Activated T-helper 1 cell treated with anti-CD3 and anti-CD28 coated beads, Interleukin-12 subunit alpha, Interleukin-12 subunit beta, Interleukin-2, Interleukin-4 antibody, amounts not matched to agents 30 ng/mL and 10 ng/mL and 1 ng/mL, durations not matched to agents 14 hours and 24 hours and 36 hours (primary cell): Measurements from ENCODE around the gene AAR2. TPM values are rescaled to one million over a fixed set of nuclear protein-coding genes. Genes with fewer than 3 reads are reported as not detected.

Experiments used
- DNase-seq: peaks from one replicate; pipeline ENCODE4 v3.0.0; 2021; ENCODE audit warnings: low spot score
- H3K27ac Mint-ChIP-seq: one replicate; pipeline ENCODE4 v1.8.0; 2021; ENCODE audit warnings: mild to moderate bottlenecking, mixed read lengths
- H3K27me3 Mint-ChIP-seq: one replicate; pipeline ENCODE4 v1.8.0; 2022; ENCODE audit warnings: mild to moderate bottlenecking, moderate library complexity, mixed read lengths; ENCODE audit not compliant: insufficient read depth
- H3K36me3 Mint-ChIP-seq: one replicate; pipeline ENCODE4 v1.8.0; 2021; ENCODE audit warnings: low read depth, mixed read lengths
- H3K4me1 Mint-ChIP-seq: one replicate; pipeline ENCODE4 v1.8.0; 2021; ENCODE audit warnings: low read depth, mixed read lengths
- H3K4me3 Mint-ChIP-seq: one replicate; pipeline ENCODE4 v1.8.0; 2021; ENCODE audit warnings: mild to moderate bottlenecking, moderate library complexity, mixed read lengths
- H3K9me3 Mint-ChIP-seq: one replicate; pipeline ENCODE4 v1.8.0; 2021; ENCODE audit warnings: mixed read lengths
- intact Hi-C: fragments of 100-400 bp; cut with micrococcal nuclease; formaldehyde crosslinking; loops from one replicate; pipeline ENCODE4 v1.15.1; 2024
- total RNA-seq: library from RNA; stranded (reverse); gene quantifications from 2 replicates; pipeline ENCODE4 v1.2.3, GENCODE V29; 2022

AAR2 gene
- total RNA-seq, 1 donor from 2014 or later, result 36.7 TPM

- Mint-ChIP-seq H3K27me3 (peaks cover 2% of the 10 kb centered on the region), H3K36me3 (no peaks in the 10 kb centered on the region), H3K27ac (no peak overlapping the region), H3K4me1 (no peaks in the 10 kb centered on the region), H3K9me3 (no peaks in the 10 kb centered on the region), H3K4me3 (no peak overlapping the region)
- no peak for DNase-seq
- intact Hi-C loops, result no loop called here
These were observed 33.2 kb downstream of the AAR2 start for GRCh38 chr20:36269507-36269906.

DNA sequence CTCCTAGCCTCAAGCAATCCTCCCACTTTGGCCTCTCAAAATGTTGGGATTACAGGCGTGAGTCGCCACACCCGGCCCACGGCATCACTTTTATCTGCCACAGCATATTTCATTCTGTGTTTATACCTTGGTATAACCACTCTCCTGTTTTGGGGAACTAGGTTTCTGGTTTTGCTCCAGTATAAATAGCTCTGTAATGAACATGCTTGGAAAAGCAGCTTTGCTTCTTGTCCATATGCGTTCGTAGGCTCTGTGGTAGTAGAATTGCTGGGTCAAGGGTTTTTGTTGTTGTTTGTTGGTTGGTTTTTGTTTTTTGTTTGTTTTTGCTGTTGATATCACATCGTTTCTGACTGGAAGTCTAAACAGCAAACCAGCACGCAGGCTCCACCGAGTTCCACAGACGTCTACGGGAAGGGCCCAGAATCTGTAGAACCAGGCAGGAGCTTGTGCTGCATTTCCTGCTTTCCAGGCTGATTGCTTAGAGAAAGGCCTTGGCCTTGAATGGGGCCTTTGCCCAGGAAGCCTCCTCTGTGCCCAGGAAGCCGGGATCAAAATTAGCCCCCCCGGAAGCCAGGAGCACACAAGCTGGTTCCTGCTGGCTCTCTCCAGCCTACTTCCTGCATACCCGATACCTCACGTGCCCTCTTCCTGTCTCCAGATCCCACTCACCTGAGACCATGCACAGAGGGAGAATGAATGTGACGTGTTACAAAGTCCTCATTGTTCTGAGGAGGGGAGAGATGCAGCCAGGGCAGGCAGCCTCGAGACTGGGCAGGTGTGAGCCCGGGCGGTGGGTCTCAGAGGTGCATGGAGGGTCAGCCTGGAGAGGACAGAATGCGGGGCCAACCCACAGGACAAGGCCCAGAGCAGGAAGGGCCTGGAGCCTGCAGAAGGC lies 34.7 kb downstream of the AAR2 start:
- Mint-ChIP-seq H3K27me3 (peaks cover 5% of the 10 kb centered on the region), H3K4me1 (no peaks in the 10 kb centered on the region), H3K27ac (no peak overlapping the region), H3K4me3 (no peak overlapping the region), H3K9me3 (no peaks in the 10 kb centered on the region), H3K36me3 (no peaks in the 10 kb centered on the region)
- DNase-seq, result no peak
- intact Hi-C loops, result no loop called here

DNA sequence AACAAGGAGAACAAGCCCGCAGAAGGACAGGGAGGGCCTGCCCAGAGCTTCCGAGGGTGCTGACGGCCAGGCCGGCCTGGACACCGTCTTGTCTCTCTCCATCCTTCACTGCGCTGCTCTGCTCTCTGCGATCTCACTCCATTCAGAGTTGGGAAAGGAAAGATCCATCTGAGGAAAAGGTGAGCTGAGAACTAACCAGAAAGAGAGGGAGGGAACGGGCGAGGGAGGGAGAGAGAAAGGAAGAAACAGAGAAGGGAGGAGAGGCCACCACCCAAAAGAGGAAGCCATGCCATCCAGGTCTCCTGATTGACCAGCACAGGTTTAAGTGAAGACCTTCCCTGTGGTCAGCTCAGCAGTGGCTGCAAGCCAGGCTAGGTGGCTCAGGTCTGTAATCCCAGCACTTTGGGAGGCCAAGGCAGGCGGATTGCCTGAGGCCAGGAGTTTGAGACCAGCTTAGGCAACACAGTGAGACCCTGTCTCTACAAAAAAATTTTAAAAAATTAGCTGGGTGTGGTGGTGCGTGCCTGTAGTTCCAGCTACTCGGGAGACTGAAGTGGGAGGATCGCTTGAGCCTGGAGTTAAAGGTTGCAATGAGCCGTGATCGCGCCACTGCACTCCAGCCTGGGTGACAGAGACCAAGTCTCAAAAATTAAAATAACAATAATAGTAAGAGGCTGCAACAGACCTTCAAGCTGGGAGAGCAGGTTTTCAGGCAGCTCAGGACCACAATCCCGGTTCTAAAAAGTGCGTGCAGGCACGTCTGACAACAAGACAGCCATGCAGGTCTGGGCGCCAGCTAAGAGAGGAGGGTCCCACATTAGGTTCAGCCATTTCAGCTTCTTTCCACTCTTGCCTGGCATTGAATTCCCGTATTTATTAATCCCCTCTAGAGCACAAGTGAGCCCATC lies 35.6 kb downstream of the AAR2 start:
- H3K4me3 Mint-ChIP-seq, result no peak overlapping the region
- no peaks in the 10 kb centered on the region for H3K9me3 Mint-ChIP-seq
- no peak overlapping the region for H3K27ac Mint-ChIP-seq
- peaks cover 6% of the 10 kb centered on the region for H3K27me3 Mint-ChIP-seq
- DNase-seq, result no peak
- no peaks in the 10 kb centered on the region for H3K36me3 Mint-ChIP-seq
- intact Hi-C loops, result no loop called here
- H3K4me1 Mint-ChIP-seq, result no peaks in the 10 kb centered on the region

DNA sequence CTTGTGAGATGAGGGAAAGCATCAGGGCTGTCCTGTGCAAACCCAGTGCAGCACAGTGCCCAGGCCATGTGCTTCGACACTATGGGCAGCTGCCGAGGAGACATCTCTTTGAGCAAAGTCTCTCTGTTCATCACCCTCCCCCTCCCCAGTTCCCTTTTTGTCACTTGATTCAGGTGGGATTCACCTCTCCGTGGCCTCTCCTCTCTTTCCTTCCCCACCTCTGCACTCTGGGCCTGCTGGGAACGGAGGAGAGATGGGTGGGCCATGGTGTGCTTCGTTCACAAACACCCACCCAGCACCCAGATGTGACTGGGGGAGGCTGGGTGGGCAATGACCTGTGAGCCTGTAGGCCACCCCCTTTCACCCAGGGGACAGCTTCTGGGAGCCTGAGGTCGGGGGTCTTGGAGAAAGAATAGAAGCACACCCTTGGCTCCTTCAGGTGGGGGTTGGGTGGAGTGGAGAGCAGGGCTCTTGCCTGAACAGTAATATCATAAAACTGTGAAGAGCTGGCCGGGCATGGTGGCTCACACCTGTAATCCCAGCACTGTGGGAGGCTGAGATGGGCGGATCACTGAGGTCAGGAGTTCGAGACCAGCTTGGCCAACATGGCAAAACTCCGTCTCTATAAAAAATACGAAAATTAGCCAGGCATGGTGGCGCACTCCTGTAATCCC lies 36.4 kb downstream of the AAR2 start:
- intact Hi-C loops, result loop anchor here (1.0 kb wide), 1 partner anchor 167 kb away; no protein-coding TSS in a partner anchor
- H3K4me3 Mint-ChIP-seq, result no peak overlapping the region
- DNase-seq, result no peak
- no peaks in the 10 kb centered on the region for H3K9me3 Mint-ChIP-seq
- no peak overlapping the region for H3K27ac Mint-ChIP-seq
- no peaks in the 10 kb centered on the region for H3K4me1 Mint-ChIP-seq
- peaks cover 9% of the 10 kb centered on the region for H3K27me3 Mint-ChIP-seq
- no peaks in the 10 kb centered on the region for H3K36me3 Mint-ChIP-seq

DNA sequence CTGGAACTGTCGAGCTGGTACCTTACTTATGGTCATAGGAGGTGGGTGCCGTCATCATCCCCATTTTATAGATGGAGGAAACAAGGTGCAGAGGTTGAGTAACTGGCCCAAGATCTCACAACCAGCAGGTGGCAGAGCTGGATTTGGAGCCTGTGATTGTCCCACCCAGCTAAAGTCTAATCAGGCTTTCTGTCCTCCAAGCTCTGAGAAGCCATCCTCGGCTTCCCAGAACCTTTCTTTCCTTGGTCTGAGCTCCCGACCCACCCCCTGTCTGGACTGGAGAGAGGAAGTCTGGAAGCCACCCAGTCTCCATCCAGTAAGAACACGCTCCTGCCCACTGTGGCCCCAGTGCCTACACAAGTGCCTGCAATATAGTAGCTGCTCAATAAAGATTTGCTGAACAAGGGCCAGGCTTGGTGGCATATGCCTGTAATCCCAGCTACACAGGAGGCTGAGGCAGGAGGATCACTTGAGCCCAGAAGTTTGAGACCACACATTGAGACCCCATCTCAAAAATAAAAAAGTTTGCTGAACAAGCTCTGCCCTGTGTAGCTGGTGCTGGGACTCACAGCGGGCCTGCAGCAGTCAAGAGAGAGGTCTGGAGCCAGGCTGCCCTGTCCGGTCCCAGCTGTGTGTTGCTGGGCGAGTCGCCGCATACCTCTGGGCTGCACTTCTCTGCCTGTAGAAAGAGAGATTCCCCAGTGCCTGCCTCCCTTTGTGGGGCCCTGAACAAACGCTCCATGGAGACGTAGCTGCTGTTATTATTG lies 37.3 kb downstream of the AAR2 start:
- H3K27ac Mint-ChIP-seq, result no peak overlapping the region
- no peak overlapping the region for H3K4me3 Mint-ChIP-seq
- DNase-seq, result no peak
- intact Hi-C loops, result loop anchor here (1.0 kb wide), 1 partner anchor 166 kb away; no protein-coding TSS in a partner anchor
- H3K27me3 Mint-ChIP-seq, result peaks cover 9% of the 10 kb centered on the region
- no peaks in the 10 kb centered on the region for H3K4me1 Mint-ChIP-seq
- H3K36me3 Mint-ChIP-seq, result no peaks in the 10 kb centered on the region
- no peaks in the 10 kb centered on the region for H3K9me3 Mint-ChIP-seq

GRCh38 chr20:36274181-36274841 lies 38.0 kb downstream of the AAR2 start:
- intact Hi-C loops, result no loop called here
- no peaks in the 10 kb centered on the region for H3K4me1 Mint-ChIP-seq

DNA sequence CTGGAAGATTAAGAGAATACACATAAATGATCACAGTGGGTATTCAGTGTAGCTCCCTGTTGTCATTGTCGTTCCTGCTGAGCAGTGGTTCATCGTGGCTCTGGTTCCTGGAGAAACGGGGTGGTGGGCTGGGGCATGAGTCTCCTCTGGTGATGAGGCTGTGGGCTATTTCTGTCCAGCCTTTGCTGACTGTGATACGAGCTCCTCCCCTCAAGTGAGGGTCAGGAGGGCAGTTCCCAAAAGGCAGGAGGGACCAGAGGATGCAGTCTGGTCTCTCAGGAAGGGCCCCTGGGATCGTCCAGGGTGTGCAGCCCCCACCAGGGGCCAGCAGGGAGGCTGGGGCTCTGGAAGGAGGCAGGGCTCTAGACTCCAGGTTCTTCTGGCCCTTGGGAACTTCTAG lies 38.7 kb downstream of the AAR2 start:
- intact Hi-C loops, result no loop called here

More at GRCh38 chr20:36274181-36274841, 38.0 kb downstream of the AAR2 start:
- no peak overlapping the region for H3K27ac Mint-ChIP-seq
- no peak for DNase-seq
- no peak overlapping the region for H3K4me3 Mint-ChIP-seq
- peaks cover 9% of the 10 kb centered on the region for H3K27me3 Mint-ChIP-seq
- no peaks in the 10 kb centered on the region for H3K9me3 Mint-ChIP-seq
- no peaks in the 10 kb centered on the region for H3K36me3 Mint-ChIP-seq

GRCh38 chr20:36275441-36276189 lies 39.3 kb downstream of the AAR2 start:
- no peaks in the 10 kb centered on the region for H3K9me3 Mint-ChIP-seq
- H3K4me1 Mint-ChIP-seq, result no peaks in the 10 kb centered on the region
- H3K27ac Mint-ChIP-seq, result no peak overlapping the region
- H3K27me3 Mint-ChIP-seq, result peaks cover 9% of the 10 kb centered on the region
- intact Hi-C loops, result no loop called here
- no peaks in the 10 kb centered on the region for H3K36me3 Mint-ChIP-seq
- no peak overlapping the region for H3K4me3 Mint-ChIP-seq
- DNase-seq, result no peak

More for the DNA sequence above, 38.7 kb downstream of the AAR2 start:
- no peak overlapping the region for H3K4me3 Mint-ChIP-seq
- H3K4me1 Mint-ChIP-seq, result no peaks in the 10 kb centered on the region
- peaks cover 9% of the 10 kb centered on the region for H3K27me3 Mint-ChIP-seq
- H3K9me3 Mint-ChIP-seq, result no peaks in the 10 kb centered on the region
- no peak for DNase-seq
- H3K36me3 Mint-ChIP-seq, result no peaks in the 10 kb centered on the region
- H3K27ac Mint-ChIP-seq, result no peak overlapping the region

GRCh38 chr20:36277546-36277945 lies 41.3 kb downstream of the AAR2 start:
- no peak overlapping the region for H3K4me3 Mint-ChIP-seq
- no peak overlapping the region for H3K27ac Mint-ChIP-seq
- H3K4me1 Mint-ChIP-seq, result no peaks in the 10 kb centered on the region
- H3K9me3 Mint-ChIP-seq, result no peaks in the 10 kb centered on the region
- no peaks in the 10 kb centered on the region for H3K36me3 Mint-ChIP-seq
- DNase-seq, result no peak
- intact Hi-C loops, result no loop called here
- peaks cover 11% of the 10 kb centered on the region for H3K27me3 Mint-ChIP-seq

GRCh38 chr20:36279362-36279761 lies 43.1 kb downstream of the AAR2 start:
- no peak for DNase-seq
- Mint-ChIP-seq H3K4me3 (no peak overlapping the region), H3K4me1 (no peaks in the 10 kb centered on the region), H3K9me3 (no peaks in the 10 kb centered on the region), H3K36me3 (no peaks in the 10 kb centered on the region), H3K27ac (no peak overlapping the region), H3K27me3 (peaks cover 17% of the 10 kb centered on the region)
- intact Hi-C loops, result no loop called here

DNA sequence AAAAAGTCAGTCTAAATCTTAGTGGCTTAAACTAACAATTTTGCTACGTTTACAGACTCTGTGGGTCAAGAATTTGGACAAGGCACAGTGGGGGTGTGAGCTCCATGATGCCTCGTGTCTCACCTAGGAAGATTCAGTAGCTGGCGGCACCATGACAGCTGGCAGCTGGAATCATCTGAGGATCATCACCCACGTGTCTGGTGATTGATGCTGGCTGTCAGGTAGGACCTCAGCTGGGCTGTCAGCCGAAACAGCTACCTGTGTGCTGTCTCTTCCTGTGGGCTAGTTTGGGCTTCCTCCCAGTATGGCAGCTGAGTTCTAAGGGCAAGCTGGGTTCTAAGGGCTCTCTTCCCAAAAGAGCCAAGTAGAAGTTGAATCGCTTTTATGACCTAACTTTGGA lies 43.5 kb downstream of the AAR2 start:
- Mint-ChIP-seq H3K4me3 (no peak overlapping the region), H3K9me3 (no peaks in the 10 kb centered on the region), H3K27me3 (peaks cover 15% of the 10 kb centered on the region), H3K36me3 (no peaks in the 10 kb centered on the region), H3K4me1 (no peaks in the 10 kb centered on the region), H3K27ac (no peak overlapping the region)
- intact Hi-C loops, result no loop called here
- DNase-seq, result no peak
